Measurements from ENCODE around the gene CEP104.

DNA sequence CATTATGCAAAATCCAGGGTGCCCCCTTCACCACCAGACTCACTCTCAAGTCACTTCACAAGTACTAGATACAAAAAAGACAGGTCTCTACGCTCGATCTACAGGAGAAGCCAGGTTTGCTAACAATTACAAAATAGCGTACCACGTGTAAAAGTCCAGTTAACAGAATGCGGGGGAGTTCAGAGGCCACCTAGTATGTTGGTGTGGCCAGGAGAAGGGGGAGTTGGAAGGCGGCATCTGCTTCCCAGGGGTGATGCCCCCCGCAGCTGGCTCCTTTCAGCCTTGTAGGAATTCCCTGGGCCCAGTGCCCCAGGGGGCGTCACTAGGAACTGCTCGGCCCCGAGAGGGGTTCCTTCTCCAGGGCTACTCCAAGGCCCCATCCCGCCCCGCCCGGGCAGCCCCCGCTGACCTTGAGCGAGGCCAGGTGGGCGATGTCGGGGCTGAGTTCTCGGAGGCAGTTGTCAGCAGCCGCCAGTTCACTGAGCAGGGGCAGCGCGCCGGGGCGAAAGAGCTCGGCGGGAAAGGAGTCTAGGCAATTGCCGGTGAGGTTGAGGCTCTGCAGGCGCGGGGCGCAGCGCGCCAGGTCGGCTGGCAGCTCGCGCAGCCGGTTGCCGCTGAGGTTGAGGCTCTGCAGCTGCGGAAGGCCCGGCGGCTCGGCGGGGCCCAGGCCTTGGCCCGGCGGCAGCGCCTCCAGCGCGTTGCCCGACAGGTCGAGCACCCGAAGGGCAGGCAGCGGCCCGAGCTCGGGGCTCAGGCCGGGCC, 61.4 kb downstream of the CEP104 start:
- TF ChIP-seq, protein P1, sequence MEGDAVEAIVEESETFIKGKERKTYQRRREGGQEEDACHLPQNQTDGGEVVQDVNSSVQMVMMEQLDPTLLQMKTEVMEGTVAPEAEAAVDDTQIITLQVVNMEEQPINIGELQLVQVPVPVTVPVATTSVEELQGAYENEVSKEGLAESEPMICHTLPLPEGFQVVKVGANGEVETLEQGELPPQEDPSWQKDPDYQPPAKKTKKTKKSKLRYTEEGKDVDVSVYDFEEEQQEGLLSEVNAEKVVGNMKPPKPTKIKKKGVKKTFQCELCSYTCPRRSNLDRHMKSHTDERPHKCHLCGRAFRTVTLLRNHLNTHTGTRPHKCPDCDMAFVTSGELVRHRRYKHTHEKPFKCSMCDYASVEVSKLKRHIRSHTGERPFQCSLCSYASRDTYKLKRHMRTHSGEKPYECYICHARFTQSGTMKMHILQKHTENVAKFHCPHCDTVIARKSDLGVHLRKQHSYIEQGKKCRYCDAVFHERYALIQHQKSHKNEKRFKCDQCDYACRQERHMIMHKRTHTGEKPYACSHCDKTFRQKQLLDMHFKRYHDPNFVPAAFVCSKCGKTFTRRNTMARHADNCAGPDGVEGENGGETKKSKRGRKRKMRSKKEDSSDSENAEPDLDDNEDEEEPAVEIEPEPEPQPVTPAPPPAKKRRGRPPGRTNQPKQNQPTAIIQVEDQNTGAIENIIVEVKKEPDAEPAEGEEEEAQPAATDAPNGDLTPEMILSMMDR (conservative IDR thresholded peaks at IDR 0.05; ENCODE audit: low read depth in 2 of 2) = no peak
- TF ChIP-seq POLR2AphosphoS5 (IDR thresholded peaks at IDR 0.05; ENCODE audit: low read depth) = no peak
- TF ChIP-seq, protein P2, sequence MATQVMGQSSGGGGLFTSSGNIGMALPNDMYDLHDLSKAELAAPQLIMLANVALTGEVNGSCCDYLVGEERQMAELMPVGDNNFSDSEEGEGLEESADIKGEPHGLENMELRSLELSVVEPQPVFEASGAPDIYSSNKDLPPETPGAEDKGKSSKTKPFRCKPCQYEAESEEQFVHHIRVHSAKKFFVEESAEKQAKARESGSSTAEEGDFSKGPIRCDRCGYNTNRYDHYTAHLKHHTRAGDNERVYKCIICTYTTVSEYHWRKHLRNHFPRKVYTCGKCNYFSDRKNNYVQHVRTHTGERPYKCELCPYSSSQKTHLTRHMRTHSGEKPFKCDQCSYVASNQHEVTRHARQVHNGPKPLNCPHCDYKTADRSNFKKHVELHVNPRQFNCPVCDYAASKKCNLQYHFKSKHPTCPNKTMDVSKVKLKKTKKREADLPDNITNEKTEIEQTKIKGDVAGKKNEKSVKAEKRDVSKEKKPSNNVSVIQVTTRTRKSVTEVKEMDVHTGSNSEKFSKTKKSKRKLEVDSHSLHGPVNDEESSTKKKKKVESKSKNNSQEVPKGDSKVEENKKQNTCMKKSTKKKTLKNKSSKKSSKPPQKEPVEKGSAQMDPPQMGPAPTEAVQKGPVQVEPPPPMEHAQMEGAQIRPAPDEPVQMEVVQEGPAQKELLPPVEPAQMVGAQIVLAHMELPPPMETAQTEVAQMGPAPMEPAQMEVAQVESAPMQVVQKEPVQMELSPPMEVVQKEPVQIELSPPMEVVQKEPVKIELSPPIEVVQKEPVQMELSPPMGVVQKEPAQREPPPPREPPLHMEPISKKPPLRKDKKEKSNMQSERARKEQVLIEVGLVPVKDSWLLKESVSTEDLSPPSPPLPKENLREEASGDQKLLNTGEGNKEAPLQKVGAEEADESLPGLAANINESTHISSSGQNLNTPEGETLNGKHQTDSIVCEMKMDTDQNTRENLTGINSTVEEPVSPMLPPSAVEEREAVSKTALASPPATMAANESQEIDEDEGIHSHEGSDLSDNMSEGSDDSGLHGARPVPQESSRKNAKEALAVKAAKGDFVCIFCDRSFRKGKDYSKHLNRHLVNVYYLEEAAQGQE (IDR thresholded peaks at IDR 0.05; ENCODE audit: unreplicated experiment) = no peak

Data from GM23338 (cell line).